Measurements from ENCODE around the gene MBNL2.

- TF ChIP-seq CTCF (IDR thresholded peaks at IDR 0.05; ENCODE audit: low read depth, low read length, poor library complexity, severe bottlenecking) (no peak), EZH2phosphoT487 (IDR thresholded peaks at IDR 0.05; ENCODE audit: borderline replicate concordance, low read length) (no peak)
These were observed 54.7 kb downstream of the MBNL2 start for GRCh38 chr13:97276862-97277269.

All from DOHH2 (cell line).